ENCODE data around the gene PCDHGA1.
"Not testable (repeated sequence)": the region's sequence is repeated elsewhere in the genome, so short reads cannot be mapped to it uniquely, and the experiment has no call there.

Gene PCDHGA1

GRCh38 chr5:141399555-141400258 lies 69.4 kb downstream of the PCDHGA1 start:
- no peak overlapping the region for H3K27ac ChIP-seq
- no peak overlapping the region for H3K4me3 ChIP-seq

DNA sequence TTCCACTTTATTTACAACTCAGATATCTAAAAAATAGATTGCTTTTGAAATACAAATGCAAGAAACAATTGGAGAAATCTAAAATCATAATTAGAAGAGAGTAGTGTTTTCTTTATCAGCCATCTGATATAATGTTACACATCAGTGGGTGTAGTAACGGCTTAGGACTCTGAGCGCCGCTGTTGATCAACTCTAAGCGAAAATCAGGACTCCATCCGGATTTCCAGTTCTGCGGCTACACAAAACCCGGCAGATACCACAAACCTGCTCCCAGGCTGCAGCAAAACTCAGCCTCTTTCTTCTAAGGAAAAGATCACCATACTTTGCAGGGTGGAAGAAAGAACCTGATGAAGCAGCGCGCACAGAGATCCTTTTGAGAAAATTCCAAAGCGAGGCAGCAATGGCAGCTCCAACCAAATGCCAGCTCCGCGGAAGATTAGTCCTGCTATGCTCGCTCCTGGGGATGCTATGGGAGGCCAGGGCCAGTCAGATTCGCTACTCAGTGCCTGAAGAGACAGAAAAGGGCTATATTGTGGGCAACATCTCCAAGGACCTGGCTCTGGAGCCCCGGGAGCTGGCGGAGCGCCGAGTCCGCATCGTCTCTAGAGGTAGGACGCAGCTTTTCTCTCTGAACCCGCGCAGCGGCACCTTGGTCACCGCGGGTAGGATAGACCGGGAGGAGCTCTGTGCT lies 72.4 kb downstream of the PCDHGA1 start, which contains the start of gene PCDHGA9:
Gene PCDHGA9, plus strand, starts transcription at position 226 of the 691 bp plus-strand sequence. Its CDS starts 175 bp downstream, at position 401.
- peak within 1 kb of the TSS in 3 of 7 experiments; percentile 1 to 22 (median 7) for H3K4me3 ChIP-seq
- H3K27ac ChIP-seq, result peak within 1 kb of the TSS in 1 of 21 experiments; percentile 9

GRCh38 chr5:141403387-141403786 lies 73.1 kb downstream of the PCDHGA1 start:
- Histone ChIP-seq H3K27ac (no peak overlapping the region), H3K4me3 (peak overlapping the region in 1 of 7 experiments; percentile 7)

- H3K27ac ChIP-seq, result not testable (repeated sequence)
- H3K4me3 ChIP-seq, result peak within 1 kb of the TSS in 4 of 7 experiments; percentile 11 to 21 (median 12)
Observed at GRCh38 chr5:141407790-141408505, 77.6 kb downstream of the PCDHGA1 start, which contains the start of gene PCDHGB6. Gene PCDHGB6 (plus strand): TSS chr5:141408021. CDS start chr5:141408203, 182 bp downstream.

DNA sequence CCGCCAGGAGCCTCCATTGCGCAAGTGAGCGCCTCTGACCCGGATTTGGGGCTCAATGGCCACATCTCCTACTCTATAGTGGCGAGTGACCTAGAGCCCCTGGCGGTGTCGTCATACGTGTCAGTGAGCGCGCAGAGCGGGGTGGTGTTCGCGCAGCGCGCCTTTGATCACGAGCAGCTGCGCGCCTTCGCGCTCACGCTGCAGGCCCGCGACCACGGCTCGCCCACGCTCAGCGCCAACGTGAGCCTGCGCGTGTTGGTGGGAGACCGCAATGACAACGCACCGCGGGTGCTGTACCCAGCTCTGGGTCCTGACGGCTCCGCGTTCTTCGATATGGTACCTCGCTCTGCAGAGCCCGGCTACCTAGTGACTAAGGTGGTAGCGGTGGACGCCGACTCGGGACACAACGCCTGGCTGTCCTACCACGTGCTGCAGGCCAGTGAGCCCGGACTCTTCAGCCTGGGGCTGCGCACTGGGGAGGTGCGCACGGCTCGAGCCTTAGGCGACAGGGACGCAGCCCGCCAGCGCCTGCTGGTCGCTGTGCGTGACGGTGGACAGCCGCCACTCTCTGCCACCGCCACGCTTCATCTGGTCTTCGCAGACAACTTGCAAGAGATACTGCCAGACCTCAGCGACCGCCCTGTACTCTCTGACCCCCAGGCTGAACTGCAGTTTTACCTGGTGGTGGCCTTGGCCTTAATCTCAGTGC lies 79.4 kb downstream of the PCDHGA1 start:
- no peak overlapping the region for H3K4me3 ChIP-seq

GRCh38 chr5:141411575-141411974 lies 81.3 kb downstream of the PCDHGA1 start:
- Histone ChIP-seq H3K27ac (no peak overlapping the region), H3K4me3 (no peak overlapping the region)

More for the DNA sequence above, 79.4 kb downstream of the PCDHGA1 start:
- H3K27ac ChIP-seq, result no peak overlapping the region

DNA sequence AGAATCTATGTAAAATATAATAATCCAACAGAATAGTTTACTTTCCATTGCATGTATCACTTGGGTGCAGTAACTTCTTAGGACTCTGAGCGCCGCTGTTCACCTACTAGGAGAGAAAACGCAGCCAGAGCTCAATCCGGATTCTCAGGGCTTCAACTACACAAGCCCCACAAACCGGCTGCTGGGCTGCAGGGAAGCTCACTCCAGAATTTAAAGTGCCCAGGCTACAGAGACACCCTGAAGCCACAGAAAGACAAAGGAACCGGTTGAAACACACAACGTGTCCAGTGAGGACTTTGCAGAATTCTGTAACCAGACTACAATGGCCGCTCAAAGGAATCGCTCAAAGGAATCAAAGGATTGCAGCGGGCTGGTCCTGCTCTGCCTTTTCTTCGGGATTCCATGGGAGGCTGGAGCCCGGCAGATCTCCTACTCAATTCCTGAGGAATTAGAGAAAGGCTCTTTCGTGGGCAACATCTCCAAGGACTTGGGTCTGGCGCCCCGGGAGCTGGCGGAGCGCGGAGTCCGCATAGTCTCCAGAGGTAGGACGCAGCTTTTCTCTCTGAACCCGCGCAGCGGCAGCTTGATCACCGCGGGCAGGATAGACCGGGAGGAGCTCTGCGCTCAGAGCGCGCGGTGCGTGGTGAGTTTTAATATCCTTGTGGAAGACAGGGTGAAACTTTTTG lies 82.7 kb downstream of the PCDHGA1 start, which contains the start of gene PCDHGA10:
Gene PCDHGA10, plus strand, starts transcription at position 134 of the 686 bp plus-strand sequence. Its CDS starts 189 bp downstream, at position 323.
- peak within 1 kb of the TSS in 6 of 7 experiments; percentile 3 to 36 (median 20) for H3K4me3 ChIP-seq
- peak within 1 kb of the TSS in 1 of 21 experiments; percentile 41 for H3K27ac ChIP-seq

- H3K27ac ChIP-seq, result no peak overlapping the region
- peak overlapping the region in 6 of 7 experiments; percentile 3 to 36 (median 20) for H3K4me3 ChIP-seq
Observed at GRCh38 chr5:141413540-141414069, 83.3 kb downstream of the PCDHGA1 start.

DNA sequence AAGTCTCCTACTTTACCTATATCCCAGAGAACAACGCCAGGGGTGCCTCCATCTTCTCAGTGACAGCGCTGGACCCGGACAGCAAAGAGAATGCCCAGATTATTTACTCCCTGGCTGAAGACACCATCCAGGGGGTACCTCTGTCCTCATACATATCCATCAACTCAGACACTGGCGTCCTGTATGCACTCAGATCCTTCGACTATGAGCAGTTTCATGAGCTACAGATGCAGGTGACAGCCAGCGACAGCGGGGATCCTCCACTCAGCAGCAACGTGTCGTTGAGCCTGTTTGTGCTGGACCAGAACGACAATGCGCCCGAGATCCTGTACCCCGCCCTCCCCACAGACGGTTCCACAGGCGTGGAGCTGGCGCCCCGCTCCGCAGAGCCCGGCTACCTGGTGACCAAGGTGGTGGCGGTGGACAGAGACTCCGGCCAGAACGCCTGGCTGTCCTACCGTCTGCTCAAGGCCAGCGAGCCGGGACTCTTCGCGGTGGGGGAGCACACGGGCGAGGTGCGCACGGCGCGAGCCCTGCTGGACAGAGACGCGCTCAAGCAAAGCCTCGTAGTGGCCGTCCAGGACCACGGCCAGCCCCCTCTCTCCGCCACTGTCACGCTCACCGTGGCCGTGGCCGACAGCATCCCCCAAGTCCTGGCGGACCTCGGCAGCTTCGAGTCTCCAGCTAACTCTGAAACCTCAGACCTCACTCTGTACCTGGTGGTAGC lies 84.4 kb downstream of the PCDHGA1 start:
- not testable (repeated sequence) for H3K4me3 ChIP-seq

GRCh38 chr5:141415275-141415618 lies 84.9 kb downstream of the PCDHGA1 start:
- not testable (repeated sequence) for H3K27ac ChIP-seq, H3K4me3 ChIP-seq

More for the DNA sequence above, 84.4 kb downstream of the PCDHGA1 start:
- H3K27ac ChIP-seq, result not testable (repeated sequence)

DNA sequence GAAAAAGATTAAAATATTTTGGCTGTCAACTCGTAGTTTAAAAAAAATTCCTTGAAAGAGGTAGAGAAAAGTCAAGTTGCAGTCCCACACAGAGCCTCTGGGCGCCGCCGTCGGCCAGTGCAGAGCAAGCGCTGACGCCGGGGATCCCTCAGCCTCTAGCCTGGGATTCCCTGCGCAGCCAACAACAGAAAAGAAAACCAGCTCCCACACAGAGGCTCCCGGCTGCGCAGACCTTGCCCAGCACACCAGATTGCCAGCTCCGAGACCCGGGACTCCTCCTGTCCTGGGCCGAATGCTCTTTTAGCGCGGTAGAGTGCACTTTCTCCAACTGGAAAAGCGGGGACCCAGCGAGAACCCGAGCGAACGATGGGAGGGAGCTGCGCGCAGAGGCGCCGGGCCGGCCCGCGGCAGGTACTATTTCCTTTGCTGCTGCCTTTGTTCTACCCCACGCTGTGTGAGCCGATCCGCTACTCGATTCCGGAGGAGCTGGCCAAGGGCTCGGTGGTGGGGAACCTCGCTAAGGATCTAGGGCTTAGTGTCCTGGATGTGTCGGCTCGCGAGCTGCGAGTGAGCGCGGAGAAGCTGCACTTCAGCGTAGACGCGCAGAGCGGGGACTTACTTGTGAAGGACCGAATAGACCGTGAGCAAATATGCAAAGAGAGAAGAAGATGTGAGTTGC lies 87.3 kb downstream of the PCDHGA1 start, which contains the start of gene PCDHGB7:
Gene PCDHGB7, plus strand, starts transcription at position 184 of the 679 bp plus-strand sequence. Its CDS starts 183 bp downstream, at position 367.
- peak within 1 kb of the TSS in 1 of 21 experiments; percentile 12 for H3K27ac ChIP-seq
- H3K4me3 ChIP-seq, result peak within 1 kb of the TSS; percentile 16 to 37 (median 25)

DNA sequence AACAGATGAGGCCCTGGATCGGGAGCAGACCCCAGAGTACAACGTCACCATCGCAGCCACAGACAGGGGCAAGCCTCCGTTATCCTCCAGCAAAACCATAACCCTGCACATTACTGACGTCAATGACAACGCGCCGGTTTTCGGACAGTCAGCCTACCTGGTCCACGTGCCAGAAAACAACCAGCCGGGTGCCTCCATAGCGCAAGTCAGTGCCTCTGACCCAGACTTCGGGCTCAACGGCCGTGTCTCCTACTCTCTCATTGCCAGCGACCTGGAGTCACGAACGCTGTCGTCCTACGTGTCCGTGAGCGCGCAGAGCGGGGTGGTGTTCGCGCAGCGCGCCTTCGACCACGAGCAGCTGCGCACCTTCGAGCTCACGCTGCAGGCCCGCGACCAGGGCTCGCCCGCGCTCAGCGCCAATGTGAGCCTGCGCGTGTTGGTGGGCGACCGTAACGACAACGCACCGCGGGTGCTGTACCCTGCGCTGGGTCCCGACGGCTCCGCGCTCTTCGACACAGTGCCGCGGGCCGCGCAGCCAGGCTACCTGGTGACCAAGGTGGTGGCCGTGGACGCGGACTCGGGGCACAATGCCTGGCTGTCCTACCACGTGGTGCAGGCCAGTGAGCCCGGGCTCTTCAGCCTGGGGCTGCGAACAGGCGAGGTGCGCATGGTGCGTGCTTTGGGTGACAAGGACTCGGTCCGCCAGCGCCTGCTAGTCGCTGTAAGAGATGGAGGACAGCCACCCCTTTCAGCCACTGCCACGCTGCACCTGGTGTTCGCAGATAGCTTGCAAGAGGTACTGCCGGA lies 89.0 kb downstream of the PCDHGA1 start:
- H3K27ac ChIP-seq, result no peak overlapping the region
- H3K4me3 ChIP-seq, result no peak overlapping the region

DNA sequence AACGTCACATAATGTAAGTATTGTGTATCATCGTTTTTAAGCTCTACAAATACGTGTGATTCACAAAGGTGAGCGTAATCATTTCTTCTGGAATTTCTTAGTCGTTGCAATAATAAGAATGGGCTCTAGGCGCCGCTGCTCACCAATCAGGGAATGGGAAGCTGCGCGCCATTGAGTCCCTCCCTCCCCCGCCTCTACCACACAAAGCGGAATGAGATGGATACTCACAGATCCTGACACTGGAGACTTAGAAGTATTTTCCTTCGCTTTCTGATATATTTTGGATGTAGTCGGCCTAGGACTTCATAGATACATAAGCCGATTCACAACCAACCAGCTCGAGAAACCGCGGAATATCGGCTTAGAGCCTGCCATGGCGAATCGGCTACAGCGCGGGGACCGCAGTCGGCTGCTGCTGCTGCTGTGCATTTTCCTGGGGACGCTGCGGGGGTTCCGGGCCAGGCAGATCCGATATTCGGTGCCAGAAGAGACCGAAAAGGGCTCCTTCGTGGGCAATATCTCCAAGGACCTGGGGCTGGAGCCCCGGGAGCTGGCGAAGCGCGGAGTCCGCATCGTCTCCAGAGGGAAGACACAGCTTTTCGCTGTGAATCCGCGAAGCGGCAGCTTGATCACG lies 90.7 kb downstream of the PCDHGA1 start, which contains the start of gene PCDHGA11:
Gene PCDHGA11, plus strand, starts transcription at position 197 of the 634 bp plus-strand sequence. Its CDS starts 177 bp downstream, at position 374.
- peak within 1 kb of the TSS in 4 of 7 experiments; percentile 11 to 32 (median 28) for H3K4me3 ChIP-seq
- no peak within 1 kb of the TSS for H3K27ac ChIP-seq

DNA sequence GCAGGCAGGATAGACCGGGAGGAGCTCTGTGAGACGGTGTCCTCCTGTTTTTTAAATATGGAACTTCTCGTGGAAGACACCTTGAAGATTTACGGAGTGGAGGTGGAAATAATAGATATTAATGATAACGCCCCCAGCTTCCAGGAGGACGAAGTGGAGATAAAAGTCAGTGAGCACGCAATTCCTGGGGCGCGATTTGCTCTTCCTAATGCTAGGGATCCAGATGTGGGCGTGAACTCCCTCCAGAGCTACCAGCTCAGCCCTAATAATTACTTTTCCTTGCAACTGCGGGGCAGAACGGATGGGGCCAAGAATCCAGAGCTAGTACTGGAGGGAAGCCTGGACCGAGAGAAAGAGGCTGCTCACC lies 91.2 kb downstream of the PCDHGA1 start:
- Histone ChIP-seq H3K4me3 (peak overlapping the region in 3 of 7 experiments; percentile 11 to 32 (median 32)), H3K27ac (no peak overlapping the region)

- H3K4me3 ChIP-seq, result no peak overlapping the region
- H3K27ac ChIP-seq, result no peak overlapping the region
Observed at GRCh38 chr5:141422742-141423291, 92.5 kb downstream of the PCDHGA1 start.
